Heart left ventricle (tissue), 16 donors: ENCODE measurements around the gene CHAF1A. TPM values are rescaled to one million over a fixed set of nuclear protein-coding genes. Genes with fewer than 3 reads are reported as not detected.

Experiments used
- ATAC-seq, 4 donors: fragments of 200-7000 bp; cut with Tn5 transposase; one replicate each; pipeline ENCODE4 v1.9.1; 2020 to 2022; ENCODE audit warnings: moderate library complexity in 4 of 4, mild to moderate bottlenecking in 3 of 4, moderate number of reproducible peaks in 1 of 4
- DNase-seq, 5 donors: peaks; one replicate each; pipeline ENCODE4 v3.0.0-alpha.2; 2020
- H3K27ac ChIP-seq, 12 donors: fragments of 200-600 bp; sonication (generic) in 4 of 12; one replicate each; pipeline versions ENCODE4 v1.5.0 to v1.8.0; 2016 to 2022; ENCODE audit warnings: mild to moderate bottlenecking in 2 of 12
- H3K27me3 ChIP-seq, 9 donors: fragments of 200-600 bp; sonication (generic) in 2 of 9; one replicate each; pipeline versions ENCODE4 v1.5.1 to v1.8.0; 2016 to 2022; ENCODE audit warnings: mild to moderate bottlenecking in 3 of 9
- H3K36me3 ChIP-seq, 9 donors: fragments of 200-600 bp; sonication (generic) in 2 of 9; one replicate each; pipeline versions ENCODE4 v1.5.0 to v1.8.0; 2018 to 2022; ENCODE audit warnings: mild to moderate bottlenecking in 2 of 9
- H3K4me1 ChIP-seq, 12 donors: fragments of 200-600 bp; sonication (generic) in 4 of 12; one replicate each; pipeline versions ENCODE4 v1.5.0 to v1.8.0; 2016 to 2022; ENCODE audit warnings: mild to moderate bottlenecking in 3 of 12
- H3K4me3 ChIP-seq, 12 donors: fragments of 200-600 bp; sonication (generic) in 4 of 12; one replicate each; pipeline versions ENCODE4 v1.5.0 to v1.8.0; 2017 to 2022; ENCODE audit warnings: mild to moderate bottlenecking in 9 of 12, moderate library complexity in 4 of 12
- H3K9me3 ChIP-seq, 12 donors: fragments of 200-600 bp; sonication (generic) in 4 of 12; one replicate each; pipeline versions ENCODE4 v1.5.0 to v1.8.0; 2016 to 2022; ENCODE audit warnings: mild to moderate bottlenecking in 1 of 12
- CTCF ChIP-seq, 12 donors: fragments of 200-600 bp; sonication (generic) in 4 of 12; IDR thresholded peaks; one replicate each; pipeline versions ENCODE4 v1.5.0 to v1.8.0; 2018 to 2022; ENCODE audit warnings: antibody characterized with exemption in 12 of 12, mild to moderate bottlenecking in 5 of 12
- POLR2A ChIP-seq, 2 donors: fragments of 450-650 bp; IDR thresholded peaks; one replicate each; pipeline ENCODE4 v1.6.1; 2017; ENCODE audit warnings: antibody characterized with exemption in 2 of 2, mild to moderate bottlenecking in 2 of 2, moderate library complexity in 2 of 2
- WGBS, 4 donors: extraction: QIAGEN DNeasy Blood & Tissue Kit in 2 of 4; methylation state at CpG; one replicate each; pipeline versions ENCODE4 v1.1.5 to v1.1.7; 2013 to 2018; 5-methylcytosine and 5-hydroxymethylcytosine counted together
- intact Hi-C, 10 donors: fragments of 100-400 bp; cut with DNase I; formaldehyde crosslinking; loops; one replicate each; pipeline versions ENCODE4 v1.11.1 to v1.14.2; 2022
- polyA plus RNA-seq, 2 donors: library from polyadenylated mRNA; stranded (reverse); fragments of 200-250 nt; gene quantifications; one replicate each; pipeline ENCODE4 v1.2.3, GENCODE V29; 2013
- total RNA-seq, 9 donors: library from RNA; depleted of rRNA in 2 of 9; stranded (reverse); fragments of >200 nt in 2 of 9; fragmentation: NEBNext Ultra II Directional in 3 of 9; extraction: Animal tissue kit (Norgen Biotek cat#: 25700) in 3 of 9; gene quantifications; one replicate each; pipeline versions ENCODE4 v1.1.0 to v1.2.4, GENCODE V29; 2016 to 2023
- donor health status: ischemic (EF 13 %, LVEDD 7.1; RV severe dilation, severe dysfunction).
- donor health status: healthy with polysubstance abuse.
- donor health status: DM: no; HTN: yes; CAD: no.
- donor health status: DM: no; HTN: no; CAD: no.
- donor health status: ischemic (EF 25% LVEDD 6.9; RV normal size, moderate dysfunction).
- donor health status: ischemic (EF 25% LVEDD 5.7; RV mildly dilated, moderate dysfunction).
- donor health status: healthy.
- donor health status: DM: yes; HTN: yes; CAD: no.
- donor health status: ischemic (EF 35%, LVEDD 5.7; RV mildly dilated, moderate dysfunction).
- donor health status: nonischemic (EF 11% LVEDD 7.7; RV severe dilation, severe dysfunction).
- donor health status: DM: yes; HTN: yes; CAD: no.
- donor health status: PGD.
- donor health status: ischemic (EF 29% LVEDD 5.4; RV normal size, mild dysfunction).
- donor health status: nonischemic (EF 23%, LVEDD 6.1; RV moderate dilation, normal function).

Gene CHAF1A
- total and polyA plus RNA-seq, 11 donors: 2.9 to 10.7 (median 5.5) TPM

- ATAC-seq: no peak
Observed at GRCh38 chr19:4431296-4431695, 28.9 kb downstream of the CHAF1A start.

GRCh38 chr19:4431808-4432674, 29.6 kb downstream of the CHAF1A start:
- no peak for TF ChIP-seq POLR2A (IDR thresholded peaks at IDR 0.05)
- TF ChIP-seq CTCF (IDR thresholded peaks at IDR 0.05): no peak
- Histone ChIP-seq H3K4me3 (peak overlapping the region in 1 of 12 donors; percentile 8), H3K36me3 (peaks cover 0 to 51% (median 17%) of the 10 kb centered on the region in 9 donors), H3K9me3 (no peaks in the 10 kb centered on the region), H3K4me1 (peaks cover 0 to 22% (median 0%) of the 10 kb centered on the region in 12 donors), H3K27ac (peak overlapping the region in 3 of 12 donors; percentile 10 to 68 (median 24)), H3K27me3 (no peaks in the 10 kb centered on the region)
- ATAC-seq (peak in 3 of 4 donors; percentile 36 to 78 (median 63)), DNase-seq (peak in 2 of 5 donors; percentile 48 to 61)
- 87 to 94% (median 89%) methylated on average over 26 of the region's 26 CpGs for WGBS, 4 donors
- intact Hi-C loops: no loop called here

More at GRCh38 chr19:4431296-4431695, 28.9 kb downstream of the CHAF1A start:
- peaks cover 0 to 51% (median 17%) of the 10 kb centered on the region in 9 donors for H3K36me3 ChIP-seq
- DNase-seq: peak in 1 of 5 donors; percentile 19
- peak overlapping the region in 3 of 12 donors; percentile 10 to 68 (median 24) for H3K27ac ChIP-seq
- no peaks in the 10 kb centered on the region for H3K9me3 ChIP-seq
- 86 to 95% (median 89%) methylated on average over 9 of the region's 9 CpGs for WGBS, 4 donors
- TF ChIP-seq POLR2A (IDR thresholded peaks at IDR 0.05): no peak
- no peak for TF ChIP-seq CTCF (IDR thresholded peaks at IDR 0.05)
- H3K4me3 ChIP-seq: no peak overlapping the region
- H3K4me1 ChIP-seq: peaks cover 0 to 22% (median 0%) of the 10 kb centered on the region in 12 donors
- intact Hi-C loops: no loop called here
- no peaks in the 10 kb centered on the region for H3K27me3 ChIP-seq

- TF ChIP-seq POLR2A (IDR thresholded peaks at IDR 0.05) (no peak), CTCF (IDR thresholded peaks at IDR 0.05) (no peak)
Observed at GRCh38 chr19:4432918-4433506, 30.6 kb downstream of the CHAF1A start.

GRCh38 chr19:4434391-4434790, 32.0 kb downstream of the CHAF1A start:
- no peak for ATAC-seq
- Histone ChIP-seq H3K4me1 (peaks cover 0 to 22% (median 0%) of the 10 kb centered on the region in 12 donors), H3K36me3 (peaks cover 0 to 46% (median 17%) of the 10 kb centered on the region in 9 donors)

More at GRCh38 chr19:4432918-4433506, 30.6 kb downstream of the CHAF1A start:
- Histone ChIP-seq H3K27me3 (no peaks in the 10 kb centered on the region), H3K36me3 (peaks cover 0 to 51% (median 17%) of the 10 kb centered on the region in 9 donors), H3K27ac (no peak overlapping the region), H3K4me1 (peaks cover 0 to 22% (median 0%) of the 10 kb centered on the region in 12 donors), H3K4me3 (no peak overlapping the region), H3K9me3 (no peaks in the 10 kb centered on the region)
- ATAC-seq (no peak), DNase-seq (peak in 1 of 5 donors; percentile 48)
- intact Hi-C loops: no loop called here
- 95 to 96% (median 95%) methylated on average over 25 to 28 of the region's 28 CpGs for WGBS, 4 donors

More at GRCh38 chr19:4434391-4434790, 32.0 kb downstream of the CHAF1A start:
- Histone ChIP-seq H3K9me3 (no peaks in the 10 kb centered on the region), H3K4me3 (no peak overlapping the region), H3K27me3 (no peaks in the 10 kb centered on the region), H3K27ac (no peak overlapping the region)
- intact Hi-C loops: no loop called here
- WGBS, 4 donors: 87 to 96% (median 91%) methylated on average over 9 of the region's 9 CpGs
- TF ChIP-seq CTCF (IDR thresholded peaks at IDR 0.05): no peak
- TF ChIP-seq POLR2A (IDR thresholded peaks at IDR 0.05): no peak
- no peak for DNase-seq
